ENCODE measurements around the gene RNLS. TPM values are rescaled to one million over a fixed set of nuclear protein-coding genes. Genes with fewer than 3 reads are reported as not detected.

The RNLS gene
- total RNA-seq, 1 experiment from 2014 or later: 11.4 TPM

DNA sequence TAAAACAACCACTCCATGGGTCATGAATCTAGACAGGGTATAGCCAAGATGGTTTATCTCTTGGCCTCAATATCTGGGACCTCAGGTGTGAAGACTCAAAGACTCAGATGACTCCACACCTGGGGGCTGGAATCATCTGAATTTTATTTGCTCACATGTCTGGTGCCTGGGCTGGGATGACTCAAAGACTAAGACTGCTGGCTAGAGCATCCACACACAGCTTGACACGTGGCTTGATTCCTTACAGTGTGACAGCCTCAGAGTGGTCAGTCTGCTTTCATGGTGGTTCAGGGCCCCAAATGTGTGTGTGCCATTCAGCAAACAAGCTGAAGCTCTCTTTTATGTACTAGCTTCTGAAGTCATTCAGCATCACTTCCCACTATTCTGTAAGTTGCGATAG lies 333.7 kb downstream of the RNLS start:
- Histone ChIP-seq H3K27ac (ENCODE audit: low read length) (peak overlapping the region; percentile 31; the same call in 1 of the 2 replicates), H3K27me3 (ENCODE audit: control insufficient read depth, insufficient read depth, low read length) (no peaks in the 10 kb centered on the region; the same call in 1 of the 2 replicates), H3K36me3 (ENCODE audit: control insufficient read depth, insufficient read depth, low read length) (no peaks in the 10 kb centered on the region), H3K4me1 (ENCODE audit: control insufficient read depth, insufficient read depth, low read length) (peaks cover 18% of the 10 kb centered on the region), H3K9me3 (ENCODE audit: control insufficient read depth, insufficient read depth, low read depth, low read length) (no peaks in the 10 kb centered on the region), H3K4me3 (ENCODE audit: low read depth in 2 of 2, low read length in 2 of 2) (no peak overlapping the region)
- POLR2A ChIA-PET: no interaction called here
- TF ChIP-seq SIN3A (IDR thresholded peaks at IDR 0.05; ENCODE audit: borderline replicate concordance, insufficient read depth, low read depth, low read length): no peak
- TF ChIP-seq, protein P1, sequence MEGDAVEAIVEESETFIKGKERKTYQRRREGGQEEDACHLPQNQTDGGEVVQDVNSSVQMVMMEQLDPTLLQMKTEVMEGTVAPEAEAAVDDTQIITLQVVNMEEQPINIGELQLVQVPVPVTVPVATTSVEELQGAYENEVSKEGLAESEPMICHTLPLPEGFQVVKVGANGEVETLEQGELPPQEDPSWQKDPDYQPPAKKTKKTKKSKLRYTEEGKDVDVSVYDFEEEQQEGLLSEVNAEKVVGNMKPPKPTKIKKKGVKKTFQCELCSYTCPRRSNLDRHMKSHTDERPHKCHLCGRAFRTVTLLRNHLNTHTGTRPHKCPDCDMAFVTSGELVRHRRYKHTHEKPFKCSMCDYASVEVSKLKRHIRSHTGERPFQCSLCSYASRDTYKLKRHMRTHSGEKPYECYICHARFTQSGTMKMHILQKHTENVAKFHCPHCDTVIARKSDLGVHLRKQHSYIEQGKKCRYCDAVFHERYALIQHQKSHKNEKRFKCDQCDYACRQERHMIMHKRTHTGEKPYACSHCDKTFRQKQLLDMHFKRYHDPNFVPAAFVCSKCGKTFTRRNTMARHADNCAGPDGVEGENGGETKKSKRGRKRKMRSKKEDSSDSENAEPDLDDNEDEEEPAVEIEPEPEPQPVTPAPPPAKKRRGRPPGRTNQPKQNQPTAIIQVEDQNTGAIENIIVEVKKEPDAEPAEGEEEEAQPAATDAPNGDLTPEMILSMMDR (IDR thresholded peaks at IDR 0.05): no peak
- TF ChIP-seq POLR2AphosphoS5 (IDR thresholded peaks at IDR 0.05; ENCODE audit: low read depth, low read length): no peak
- TF ChIP-seq, protein P2, sequence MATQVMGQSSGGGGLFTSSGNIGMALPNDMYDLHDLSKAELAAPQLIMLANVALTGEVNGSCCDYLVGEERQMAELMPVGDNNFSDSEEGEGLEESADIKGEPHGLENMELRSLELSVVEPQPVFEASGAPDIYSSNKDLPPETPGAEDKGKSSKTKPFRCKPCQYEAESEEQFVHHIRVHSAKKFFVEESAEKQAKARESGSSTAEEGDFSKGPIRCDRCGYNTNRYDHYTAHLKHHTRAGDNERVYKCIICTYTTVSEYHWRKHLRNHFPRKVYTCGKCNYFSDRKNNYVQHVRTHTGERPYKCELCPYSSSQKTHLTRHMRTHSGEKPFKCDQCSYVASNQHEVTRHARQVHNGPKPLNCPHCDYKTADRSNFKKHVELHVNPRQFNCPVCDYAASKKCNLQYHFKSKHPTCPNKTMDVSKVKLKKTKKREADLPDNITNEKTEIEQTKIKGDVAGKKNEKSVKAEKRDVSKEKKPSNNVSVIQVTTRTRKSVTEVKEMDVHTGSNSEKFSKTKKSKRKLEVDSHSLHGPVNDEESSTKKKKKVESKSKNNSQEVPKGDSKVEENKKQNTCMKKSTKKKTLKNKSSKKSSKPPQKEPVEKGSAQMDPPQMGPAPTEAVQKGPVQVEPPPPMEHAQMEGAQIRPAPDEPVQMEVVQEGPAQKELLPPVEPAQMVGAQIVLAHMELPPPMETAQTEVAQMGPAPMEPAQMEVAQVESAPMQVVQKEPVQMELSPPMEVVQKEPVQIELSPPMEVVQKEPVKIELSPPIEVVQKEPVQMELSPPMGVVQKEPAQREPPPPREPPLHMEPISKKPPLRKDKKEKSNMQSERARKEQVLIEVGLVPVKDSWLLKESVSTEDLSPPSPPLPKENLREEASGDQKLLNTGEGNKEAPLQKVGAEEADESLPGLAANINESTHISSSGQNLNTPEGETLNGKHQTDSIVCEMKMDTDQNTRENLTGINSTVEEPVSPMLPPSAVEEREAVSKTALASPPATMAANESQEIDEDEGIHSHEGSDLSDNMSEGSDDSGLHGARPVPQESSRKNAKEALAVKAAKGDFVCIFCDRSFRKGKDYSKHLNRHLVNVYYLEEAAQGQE (IDR thresholded peaks at IDR 0.05; ENCODE audit: insufficient read depth in 1 of 2, low read depth in 2 of 2, low read length in 1 of 2): no peak
- no peak for TF ChIP-seq TCF7L2 (IDR thresholded peaks at IDR 0.05; ENCODE audit: low read depth, low read length)
- ATAC-seq (no peak), DNase-seq (ENCODE audit: low read depth, low spot score) (no peak)
- in situ Hi-C loops (cut with HindIII; ENCODE audit: low pct_unique_long_range_greater_than_20kb, low sequenced_read_pairs): no loop called here
- CTCF ChIA-PET: no interaction called here
- intact Hi-C loops (cut with micrococcal nuclease; ENCODE audit: unreplicated experiment): loop anchor here (5.0 kb wide), 1 partner anchor 138 kb away; no protein-coding TSS in a partner anchor
- no TSS peak for BruUV-seq (replicated peaks)

DNA sequence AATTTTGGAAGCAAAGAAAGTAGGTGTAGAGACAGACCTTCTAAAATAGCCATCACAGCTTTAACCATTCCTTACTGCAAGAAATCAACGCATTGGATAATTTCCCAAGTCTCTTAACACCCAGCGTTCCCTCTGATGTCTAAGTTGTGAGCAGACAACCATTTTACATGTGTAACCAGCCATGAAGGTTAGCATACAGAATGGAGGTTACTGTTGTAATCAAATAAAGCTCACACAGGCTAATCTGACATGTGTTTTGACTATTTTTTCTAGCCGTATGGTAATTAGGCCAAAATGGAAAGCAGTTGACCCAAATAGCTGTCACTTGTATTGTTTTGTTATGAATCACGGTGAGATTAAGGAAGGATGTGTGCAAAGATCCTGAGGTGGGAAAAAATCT lies 336.4 kb downstream of the RNLS start:
- ChIA-PET CTCF (no interaction called here), POLR2A (no interaction called here)
- ATAC-seq: no peak
- TF ChIP-seq, protein P2 (IDR thresholded peaks at IDR 0.05; ENCODE audit: insufficient read depth in 1 of 2, low read depth in 2 of 2, low read length in 1 of 2): no peak
- TF ChIP-seq POLR2AphosphoS5 (IDR thresholded peaks at IDR 0.05; ENCODE audit: low read depth, low read length) (no peak), SIN3A (IDR thresholded peaks at IDR 0.05; ENCODE audit: borderline replicate concordance, insufficient read depth, low read depth, low read length) (no peak), TCF7L2 (IDR thresholded peaks at IDR 0.05; ENCODE audit: low read depth, low read length) (no peak)
- TF ChIP-seq, protein P1 (IDR thresholded peaks at IDR 0.05): no peak
- Histone ChIP-seq H3K36me3 (ENCODE audit: control insufficient read depth, insufficient read depth, low read length) (no peaks in the 10 kb centered on the region), H3K27ac (ENCODE audit: low read length) (peak overlapping the region; percentile 70), H3K4me1 (ENCODE audit: control insufficient read depth, insufficient read depth, low read length) (peaks cover 20% of the 10 kb centered on the region), H3K9me3 (ENCODE audit: control insufficient read depth, insufficient read depth, low read depth, low read length) (no peaks in the 10 kb centered on the region), H3K4me3 (ENCODE audit: low read depth in 2 of 2, low read length in 2 of 2) (no peak overlapping the region), H3K27me3 (ENCODE audit: control insufficient read depth, insufficient read depth, low read length) (no peaks in the 10 kb centered on the region; the same call in 1 of the 2 replicates)
- DNase-seq (ENCODE audit: low read depth, low spot score): no peak
- in situ Hi-C loops (cut with HindIII; ENCODE audit: low pct_unique_long_range_greater_than_20kb, low sequenced_read_pairs) (no loop called here), intact Hi-C loops (cut with micrococcal nuclease; ENCODE audit: unreplicated experiment) (loop anchor here (5.0 kb wide), 1 partner anchor 141 kb away; no protein-coding TSS in a partner anchor)
- no TSS peak for BruUV-seq (replicated peaks)

All from Panc1 (cell line).